HuH-7 (cell line): ENCODE measurements around the gene HBE1.
"Not testable (repeated sequence)": the region's sequence is repeated elsewhere in the genome, so short reads cannot be mapped to it uniquely, and the experiment has no call there.

Experiments used
- DNase-seq: peaks from one replicate; pipeline ENCODE4 v3.0.0; 2011; ENCODE audit warnings: low spot score

HBE1 gene

GRCh38 chr11:5285703-5286340, 16.1 kb upstream of the HBE1 start:
- no peak for DNase-seq

- DNase-seq: no peak
Observed at GRCh38 chr11:5284637-5285036, 14.9 kb upstream of the HBE1 start.

- no peak for DNase-seq
Observed at GRCh38 chr11:5283882-5284281, 14.1 kb upstream of the HBE1 start.

GRCh38 chr11:5283086-5283485, 13.3 kb upstream of the HBE1 start:
- DNase-seq: no peak

- no peak for DNase-seq
Observed at GRCh38 chr11:5282628-5283027, 12.9 kb upstream of the HBE1 start.

GRCh38 chr11:5281596-5281995, 11.9 kb upstream of the HBE1 start:
- DNase-seq: no peak

GRCh38 chr11:5280582-5281102, 10.9 kb upstream of the HBE1 start:
- DNase-seq: no peak

- no peak for DNase-seq
Observed at GRCh38 chr11:5279471-5280090, 9.8 kb upstream of the HBE1 start.

GRCh38 chr11:5277807-5278382, 8.2 kb upstream of the HBE1 start:
- DNase-seq: no peak

GRCh38 chr11:5276697-5277096, 7.0 kb upstream of the HBE1 start:
- DNase-seq: no peak

GRCh38 chr11:5275369-5276110, 5.8 kb upstream of the HBE1 start:
- no peak for DNase-seq

GRCh38 chr11:5274395-5274794, 4.7 kb upstream of the HBE1 start:
- DNase-seq: no peak

- DNase-seq: no peak
Observed at GRCh38 chr11:5272395-5273017, 2.8 kb upstream of the HBE1 start.

- DNase-seq: no peak
Observed at GRCh38 chr11:5267033-5267563, 2.6 kb downstream of the HBE1 start.

GRCh38 chr11:5266609-5267008, 3.1 kb downstream of the HBE1 start:
- DNase-seq: no peak

- no peak for DNase-seq
Observed at GRCh38 chr11:5265832-5266231, 3.9 kb downstream of the HBE1 start.

- DNase-seq: no peak
Observed at GRCh38 chr11:5258543-5259262, 11.0 kb downstream of the HBE1 start.

GRCh38 chr11:5257296-5257695, 12.4 kb downstream of the HBE1 start:
- no peak for DNase-seq

GRCh38 chr11:5254646-5255413, 14.9 kb downstream of the HBE1 start, which contains the start of gene HBG2:
Gene HBG2, minus strand, starts transcription at chr11:5254781. Its CDS starts 53 bp downstream, at chr11:5254728.
- not testable (repeated sequence) for DNase-seq

GRCh38 chr11:5254023-5254422, 15.7 kb downstream of the HBE1 start:
- DNase-seq: not testable (repeated sequence)
